NCI-H226 (cell line): ENCODE results near the gene POU2F3.

Source experiments
- DNase-seq: peaks from one replicate; pipeline ENCODE4 v3.0.0-alpha.2; 2015

The POU2F3 gene

GRCh38 chr11:120289426-120289825, 49.5 kb downstream of the POU2F3 start:
- DNase-seq: no peak

GRCh38 chr11:120290956-120291355, 51.0 kb downstream of the POU2F3 start:
- DNase-seq: no peak

- DNase-seq: peak; percentile 56
Measured at GRCh38 chr11:120293038-120293800, 53.3 kb downstream of the POU2F3 start.

GRCh38 chr11:120294096-120294495, 54.2 kb downstream of the POU2F3 start:
- DNase-seq: no peak

- peak; percentile 96 for DNase-seq
Measured at GRCh38 chr11:120295099-120295498, 55.2 kb downstream of the POU2F3 start.

GRCh38 chr11:120296554-120296953, 56.6 kb downstream of the POU2F3 start:
- no peak for DNase-seq

- DNase-seq: no peak
Measured at GRCh38 chr11:120298461-120298860, 58.5 kb downstream of the POU2F3 start.

- DNase-seq: no peak
Measured at GRCh38 chr11:120302001-120302805, 62.3 kb downstream of the POU2F3 start.

GRCh38 chr11:120303004-120303637, 63.2 kb downstream of the POU2F3 start:
- peak; percentile 76 for DNase-seq

GRCh38 chr11:120304526-120304925, 64.6 kb downstream of the POU2F3 start:
- DNase-seq: peak; percentile 60

- no peak for DNase-seq
Measured at GRCh38 chr11:120305286-120305685, 65.3 kb downstream of the POU2F3 start.

- DNase-seq: peak; percentile 93
Measured at GRCh38 chr11:120306519-120307242, 66.7 kb downstream of the POU2F3 start.

GRCh38 chr11:120307476-120307875, 67.5 kb downstream of the POU2F3 start:
- DNase-seq: no peak

- DNase-seq: no peak
Measured at GRCh38 chr11:120308081-120308480, 68.1 kb downstream of the POU2F3 start.

- DNase-seq: no peak
Measured at GRCh38 chr11:120310870-120311269, 70.9 kb downstream of the POU2F3 start.

GRCh38 chr11:120314861-120315260, 74.9 kb downstream of the POU2F3 start:
- DNase-seq: no peak

GRCh38 chr11:120316880-120317688, 77.1 kb downstream of the POU2F3 start:
- no peak for DNase-seq

GRCh38 chr11:120317689-120318480, 77.9 kb downstream of the POU2F3 start:
- DNase-seq: no peak

- DNase-seq: no peak
Measured at GRCh38 chr11:120318906-120319305, 79.0 kb downstream of the POU2F3 start.

- peak; percentile 80 for DNase-seq
Measured at GRCh38 chr11:120324932-120325810, 85.2 kb downstream of the POU2F3 start, which contains the start of gene TLCD5. Gene TLCD5 (plus strand): TSS chr11:120325299. CDS start chr11:120327442, 2,143 bp downstream.
